Endothelial cell of umbilical vein (primary cell): Measurements from ENCODE around the gene PARD3B.

ENCODE experiments used
- EZH2 ChIP-seq: IDR thresholded peaks from 2 replicates; pipeline ENCODE4 v1.6.1; 2012; ENCODE audit warnings: borderline replicate concordance, low read depth, mild to moderate bottlenecking, moderate library complexity, low read length, inconsistent platforms; ENCODE audit not compliant: severe bottlenecking
- POLR2A ChIP-seq: IDR thresholded peaks from 2 replicates; pipeline ENCODE4 v1.6.1; 2012; ENCODE audit warnings: low read depth, mild to moderate bottlenecking, control low read depth, low read length
- POLR2AphosphoS5 ChIP-seq: IDR thresholded peaks from 2 replicates; pipeline ENCODE4 v1.6.1; 2012; ENCODE audit warnings: low read depth, mild to moderate bottlenecking, control low read depth, low read length, moderate library complexity; ENCODE audit not compliant: insufficient read depth
- TF ChIP-seq, protein P1 (sequence below), 2 donors: IDR thresholded peaks; 1 replicate in 1 of 2; 2 replicates in 1 of 2; pipeline ENCODE4 v1.5.1; 2011; ENCODE audit warnings: low read length in 2 of 2, mild to moderate bottlenecking in 2 of 2, moderate library complexity in 2 of 2, control low read depth in 1 of 2, inconsistent platforms in 1 of 2, low read depth in 1 of 2; ENCODE audit not compliant: insufficient read depth in 1 of 2; ENCODE audit errors: extremely low read depth in 1 of 2
- TF ChIP-seq, protein P2 (sequence below): IDR thresholded peaks from 2 replicates; pipeline ENCODE4 v1.6.1; 2011; ENCODE audit not compliant: insufficient read depth, insufficient read length

DNA sequence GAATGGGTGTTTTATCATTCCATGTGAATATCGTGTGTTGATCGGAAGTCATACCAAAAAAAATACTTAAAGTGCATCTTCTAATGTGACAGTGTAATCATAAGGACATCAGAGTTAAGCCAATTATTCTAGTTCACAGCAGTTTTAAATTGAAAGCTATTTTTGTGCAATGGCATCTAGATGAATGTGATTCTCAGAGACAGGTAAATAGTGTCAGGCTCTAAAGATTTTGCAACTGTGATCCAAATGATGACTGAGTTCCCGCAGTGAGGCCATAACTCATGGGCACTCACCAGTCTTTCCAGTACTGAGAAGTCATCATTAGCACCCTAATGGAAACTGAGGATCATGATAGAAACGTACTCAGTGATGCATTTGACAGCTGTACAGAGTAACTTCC is 542.6 kb downstream of the PARD3B start:
- TF ChIP-seq, protein P1, sequence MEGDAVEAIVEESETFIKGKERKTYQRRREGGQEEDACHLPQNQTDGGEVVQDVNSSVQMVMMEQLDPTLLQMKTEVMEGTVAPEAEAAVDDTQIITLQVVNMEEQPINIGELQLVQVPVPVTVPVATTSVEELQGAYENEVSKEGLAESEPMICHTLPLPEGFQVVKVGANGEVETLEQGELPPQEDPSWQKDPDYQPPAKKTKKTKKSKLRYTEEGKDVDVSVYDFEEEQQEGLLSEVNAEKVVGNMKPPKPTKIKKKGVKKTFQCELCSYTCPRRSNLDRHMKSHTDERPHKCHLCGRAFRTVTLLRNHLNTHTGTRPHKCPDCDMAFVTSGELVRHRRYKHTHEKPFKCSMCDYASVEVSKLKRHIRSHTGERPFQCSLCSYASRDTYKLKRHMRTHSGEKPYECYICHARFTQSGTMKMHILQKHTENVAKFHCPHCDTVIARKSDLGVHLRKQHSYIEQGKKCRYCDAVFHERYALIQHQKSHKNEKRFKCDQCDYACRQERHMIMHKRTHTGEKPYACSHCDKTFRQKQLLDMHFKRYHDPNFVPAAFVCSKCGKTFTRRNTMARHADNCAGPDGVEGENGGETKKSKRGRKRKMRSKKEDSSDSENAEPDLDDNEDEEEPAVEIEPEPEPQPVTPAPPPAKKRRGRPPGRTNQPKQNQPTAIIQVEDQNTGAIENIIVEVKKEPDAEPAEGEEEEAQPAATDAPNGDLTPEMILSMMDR (IDR thresholded peaks at IDR 0.05; ENCODE audit: extremely low read depth in 1 of 2, insufficient read depth in 1 of 2, low read depth in 1 of 2, low read length in 2 of 2) = no peak
- no peak for TF ChIP-seq POLR2AphosphoS5
- no peak for TF ChIP-seq EZH2
- TF ChIP-seq POLR2A = no peak
- TF ChIP-seq, protein P2, sequence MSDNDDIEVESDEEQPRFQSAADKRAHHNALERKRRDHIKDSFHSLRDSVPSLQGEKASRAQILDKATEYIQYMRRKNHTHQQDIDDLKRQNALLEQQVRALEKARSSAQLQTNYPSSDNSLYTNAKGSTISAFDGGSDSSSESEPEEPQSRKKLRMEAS = no peak
